IPS-NIHi7 (cell line): ENCODE data around the gene TRAK1.

Source experiments
- DNase-seq: peaks from one replicate; pipeline ENCODE4 v3.0.0; 2012; ENCODE audit warnings: mixed read lengths; ENCODE audit errors: extremely low spot score

TRAK1 gene

DNA sequence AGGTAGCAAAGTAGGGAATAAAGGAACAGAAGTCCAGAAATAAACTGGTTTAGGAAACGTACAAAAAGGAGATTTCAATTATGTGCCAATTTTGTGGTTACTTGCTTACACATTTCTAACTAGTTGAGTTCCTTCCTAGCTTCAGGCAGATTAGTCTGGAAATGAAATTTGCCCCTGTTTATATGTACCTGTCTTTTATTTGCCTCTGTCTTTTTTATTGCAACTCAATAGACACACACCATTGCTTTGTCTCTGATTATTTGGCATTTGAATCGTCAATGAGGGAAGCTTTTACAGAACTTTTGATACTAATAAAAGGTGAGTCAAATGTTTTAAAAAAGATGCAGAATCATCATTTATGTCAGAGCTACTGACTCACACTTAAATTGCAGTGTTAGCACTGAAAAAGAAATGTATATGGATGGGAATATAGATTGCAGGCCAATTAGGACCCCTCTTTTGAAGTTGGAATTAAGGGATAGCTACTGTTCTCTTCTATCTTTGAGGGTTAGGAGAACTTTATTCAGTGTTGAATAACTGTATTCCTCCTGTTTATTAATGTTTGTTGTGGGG is 60.5 kb downstream of the TRAK1 start:
- no peak for DNase-seq

DNA sequence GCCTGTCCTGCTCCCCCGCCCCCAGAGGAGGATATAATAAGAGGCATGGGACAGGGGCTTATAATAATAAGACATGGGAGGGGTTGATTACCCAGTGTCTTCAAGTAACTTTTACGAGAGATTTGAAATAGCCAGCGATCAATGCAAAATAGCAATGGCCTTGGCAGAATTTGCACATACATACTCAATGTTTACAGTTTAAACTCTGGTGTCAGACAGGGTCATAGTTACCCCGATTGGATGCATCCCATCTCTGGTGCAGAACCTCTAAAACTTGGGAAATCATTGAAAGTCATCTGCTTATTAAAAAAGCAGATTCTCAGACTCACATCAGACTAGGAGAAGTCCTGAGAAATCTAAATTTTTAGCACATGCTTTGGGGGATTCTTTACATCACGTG is 61.0 kb downstream of the TRAK1 start:
- no peak for DNase-seq

DNA sequence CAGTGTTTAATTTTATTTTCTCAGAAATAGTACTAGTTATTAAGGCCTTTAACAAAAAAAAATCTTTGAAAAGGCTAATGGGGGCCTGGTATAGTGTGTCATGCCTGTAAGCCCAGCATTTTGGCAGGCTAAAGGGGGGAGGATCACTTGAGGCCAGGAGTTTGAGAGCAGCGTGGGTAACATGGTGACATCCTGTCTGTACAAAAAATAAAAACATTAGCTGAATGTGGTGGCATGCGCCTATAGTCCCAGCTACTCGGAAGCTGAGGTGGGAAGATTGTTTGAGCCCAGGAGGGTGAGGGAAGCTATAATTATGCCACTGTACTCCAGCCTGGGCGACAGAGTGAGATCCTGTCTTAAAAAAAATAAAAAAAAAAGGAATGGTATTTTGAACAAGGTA is 61.9 kb downstream of the TRAK1 start:
- DNase-seq = no peak

DNA sequence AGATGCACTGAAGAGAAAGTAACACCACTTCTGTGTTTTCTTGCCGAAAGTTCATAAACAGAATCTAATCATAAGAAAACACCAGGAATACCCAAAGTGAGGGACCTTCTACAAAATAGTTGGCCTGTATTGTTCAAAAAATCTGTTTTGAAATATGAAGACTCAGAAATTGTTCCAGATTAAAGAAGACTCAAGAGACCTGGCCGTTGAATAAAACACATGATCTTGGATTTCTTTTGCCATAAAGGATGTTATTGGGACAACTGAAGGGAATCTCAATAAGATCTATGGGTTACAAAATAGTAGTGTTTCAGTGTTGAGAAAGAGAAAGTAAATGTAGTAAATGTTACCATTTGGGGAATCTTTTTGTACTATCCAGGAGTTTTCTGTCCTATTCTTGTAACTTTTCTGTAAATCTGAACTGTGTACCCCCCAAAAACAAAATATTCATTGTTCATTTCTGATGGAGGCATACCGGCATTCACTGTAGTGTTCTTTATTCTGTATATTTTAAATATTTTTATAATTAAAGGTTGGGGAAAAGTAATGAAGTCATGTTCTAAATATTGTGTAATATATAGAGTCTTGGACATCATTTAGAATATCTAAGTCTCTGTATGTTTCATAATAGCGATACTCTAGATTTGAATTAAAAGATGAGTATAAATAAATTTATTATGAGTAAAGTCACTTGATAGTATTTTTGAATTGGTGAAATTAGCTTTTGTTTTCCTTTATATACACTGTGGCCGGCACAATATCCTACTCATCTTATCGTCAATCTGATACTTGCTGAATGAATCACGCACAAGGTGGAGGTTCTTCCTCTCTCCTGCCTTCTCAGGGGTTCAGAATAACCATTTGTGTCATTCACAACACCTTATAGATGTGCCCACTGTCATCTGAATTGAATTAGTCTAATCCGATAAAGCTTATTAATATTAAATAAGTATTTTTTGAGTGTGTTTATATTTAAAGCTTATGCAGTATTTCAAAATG is 66.7 kb downstream of the TRAK1 start:
- DNase-seq = no peak

DNA sequence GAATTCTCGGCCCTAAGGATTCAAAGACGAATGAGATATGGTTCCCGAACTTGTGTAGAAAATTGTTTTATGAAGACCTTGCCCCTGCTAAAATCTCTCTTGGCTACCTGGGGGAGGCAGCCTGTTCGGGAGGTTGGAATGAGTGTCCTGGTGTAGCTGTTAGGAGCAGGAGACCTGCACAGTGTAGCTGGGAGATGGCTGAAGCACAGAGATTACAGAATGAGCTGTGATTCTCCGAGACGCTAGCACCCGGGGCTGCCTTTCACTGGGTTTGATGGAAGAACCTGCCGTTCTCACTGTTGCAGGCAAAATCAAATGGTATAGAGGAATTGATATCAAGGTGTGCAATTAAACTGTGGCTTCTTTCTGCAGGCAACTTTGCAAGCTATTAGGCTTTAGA is 68.0 kb downstream of the TRAK1 start:
- no peak for DNase-seq

DNA sequence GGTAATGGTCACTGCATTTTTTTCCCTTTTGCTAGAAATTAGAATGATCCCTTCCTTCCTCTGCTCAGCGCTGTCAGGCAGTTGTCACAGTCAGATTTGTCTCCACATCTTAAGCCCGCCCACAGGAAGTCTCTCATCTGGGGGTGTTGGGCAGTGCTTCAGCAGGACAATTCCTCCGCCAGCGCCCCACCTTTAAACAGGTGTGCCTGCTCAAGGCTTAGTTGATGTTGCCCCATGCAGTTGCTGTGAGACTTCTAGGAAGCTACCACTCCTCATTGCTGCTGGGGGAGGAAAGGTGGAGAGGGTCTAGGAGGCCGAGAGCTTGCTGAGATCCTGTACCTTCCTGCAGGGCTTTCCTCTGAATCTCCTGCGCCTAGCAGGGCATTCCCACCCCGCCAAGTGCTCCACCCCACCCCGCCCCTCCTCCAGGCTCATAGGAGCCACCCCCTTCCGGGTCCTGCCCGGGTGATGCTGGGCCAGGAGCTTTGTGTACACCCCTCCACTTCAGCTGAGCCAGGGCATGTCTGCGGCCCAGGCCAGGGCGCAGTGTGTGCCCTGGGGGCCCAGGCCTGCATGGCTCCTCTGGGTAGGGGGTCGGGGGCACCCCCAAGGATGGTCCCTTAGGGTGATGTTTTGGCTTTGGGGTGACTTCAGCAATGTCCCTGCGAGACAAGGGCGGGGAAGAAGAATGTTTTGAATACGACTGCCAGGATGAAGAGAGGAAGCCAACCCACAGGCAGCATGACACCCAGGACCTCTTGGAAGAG is 68.7 kb downstream of the TRAK1 start:
- peak; percentile 93 for DNase-seq

DNA sequence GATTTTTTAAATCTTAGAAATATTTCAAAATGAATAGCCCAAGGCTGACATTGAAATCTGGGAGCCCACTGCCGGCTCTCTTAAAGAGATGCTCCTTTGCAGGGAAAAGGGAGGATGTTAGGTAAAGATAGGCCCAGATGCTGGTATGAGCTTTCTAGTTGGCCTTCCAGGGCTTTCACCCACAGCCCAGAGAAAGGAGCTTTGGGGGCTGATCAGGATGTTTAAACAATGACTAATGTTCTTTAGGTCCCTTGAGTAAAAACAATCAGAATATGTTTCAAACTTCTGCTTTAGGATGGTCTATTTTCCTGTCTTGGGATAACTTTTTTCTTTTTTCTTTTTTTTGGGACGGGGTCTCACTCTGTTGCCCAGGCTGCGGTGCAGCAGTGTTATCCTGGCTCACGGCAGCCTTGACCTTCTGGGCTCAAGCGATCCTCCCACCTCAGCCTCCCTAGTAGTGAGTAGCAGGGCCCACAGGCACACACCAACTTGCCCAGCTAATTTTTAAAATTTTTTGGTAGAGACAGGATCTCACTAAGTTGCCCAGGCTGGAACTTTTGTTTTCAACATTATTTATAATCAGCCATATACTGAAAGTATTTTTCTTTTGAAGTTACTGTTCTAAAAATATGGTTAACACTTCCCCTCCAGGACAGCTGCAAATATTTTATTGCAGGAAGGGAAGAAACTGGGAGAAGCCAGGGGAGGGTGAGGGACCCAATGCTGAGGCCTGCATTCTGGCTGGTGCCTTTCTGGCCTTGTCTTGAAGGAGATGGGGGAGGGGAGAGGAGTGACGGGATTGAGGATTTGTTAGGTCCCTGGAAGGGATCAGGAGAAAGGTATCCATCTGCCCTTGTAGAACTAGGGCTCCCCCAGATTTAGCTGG is 70.1 kb downstream of the TRAK1 start:
- no peak for DNase-seq

DNA sequence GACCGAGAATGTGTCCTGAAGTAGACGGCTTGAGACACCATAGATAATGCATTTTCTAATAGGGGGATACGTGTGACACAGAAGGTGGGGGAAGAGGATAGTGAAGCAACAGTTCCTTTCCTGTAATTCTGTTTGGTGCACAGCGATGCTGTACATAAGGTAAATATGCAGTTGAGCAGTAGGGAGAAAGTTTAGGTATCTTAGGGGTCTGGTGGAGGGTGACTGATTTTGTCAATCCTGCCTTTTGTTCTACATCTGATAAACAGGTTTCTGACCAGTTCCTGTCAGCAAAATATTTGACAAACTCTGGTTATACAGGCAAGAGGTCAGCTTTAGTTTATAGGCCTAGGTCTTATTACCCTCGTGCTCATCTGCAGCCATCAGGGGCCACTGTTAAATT is 71.3 kb downstream of the TRAK1 start:
- no peak for DNase-seq

DNA sequence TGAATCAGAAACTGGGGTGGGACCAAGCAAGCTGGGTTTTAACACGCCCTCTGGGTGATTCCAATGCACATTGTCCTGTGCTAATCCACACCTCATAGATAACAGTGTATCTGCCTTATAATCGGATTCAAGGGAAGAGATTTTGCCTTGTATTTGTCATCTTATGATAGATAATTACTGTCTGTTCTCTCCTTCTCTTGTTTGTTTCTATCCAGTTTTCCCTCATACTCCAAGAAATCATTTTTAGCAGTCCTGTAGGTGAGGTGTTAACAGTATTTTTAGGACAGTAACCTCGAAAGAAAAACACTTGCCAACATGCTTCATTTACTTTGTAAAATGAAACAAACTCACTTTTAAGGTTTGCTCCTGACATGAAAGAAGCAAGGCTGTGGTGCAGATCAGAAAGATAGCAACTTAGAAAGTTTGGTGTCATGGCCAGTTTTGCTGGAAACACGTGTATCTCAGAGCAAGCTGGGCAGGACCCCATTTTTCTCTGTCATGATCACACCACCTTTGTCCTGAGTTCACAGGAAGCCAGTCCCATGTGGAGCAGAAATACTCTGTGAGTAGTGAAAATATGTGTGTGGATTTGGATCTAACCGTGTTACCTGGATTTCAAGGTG is 72.6 kb downstream of the TRAK1 start:
- DNase-seq = no peak

DNA sequence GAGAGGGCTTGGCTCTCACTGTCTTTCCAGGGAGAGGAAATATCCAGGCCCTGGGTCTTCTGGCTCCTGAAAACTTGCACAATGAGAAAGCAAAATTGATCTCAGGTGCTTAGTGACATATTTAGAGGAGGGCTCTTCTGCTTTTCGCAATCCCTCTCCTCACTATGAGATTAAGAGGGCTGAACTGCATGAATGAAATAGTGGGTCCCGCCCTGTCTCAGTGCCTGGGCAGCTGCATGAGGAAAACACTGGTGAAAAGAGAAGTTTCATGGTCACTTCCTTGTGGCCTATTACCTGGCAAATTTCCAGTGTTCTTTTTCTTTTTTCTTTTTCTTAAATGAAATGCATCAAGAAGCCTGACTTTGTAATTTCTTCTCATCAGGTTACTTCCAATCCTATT is 73.5 kb downstream of the TRAK1 start:
- no peak for DNase-seq

DNA sequence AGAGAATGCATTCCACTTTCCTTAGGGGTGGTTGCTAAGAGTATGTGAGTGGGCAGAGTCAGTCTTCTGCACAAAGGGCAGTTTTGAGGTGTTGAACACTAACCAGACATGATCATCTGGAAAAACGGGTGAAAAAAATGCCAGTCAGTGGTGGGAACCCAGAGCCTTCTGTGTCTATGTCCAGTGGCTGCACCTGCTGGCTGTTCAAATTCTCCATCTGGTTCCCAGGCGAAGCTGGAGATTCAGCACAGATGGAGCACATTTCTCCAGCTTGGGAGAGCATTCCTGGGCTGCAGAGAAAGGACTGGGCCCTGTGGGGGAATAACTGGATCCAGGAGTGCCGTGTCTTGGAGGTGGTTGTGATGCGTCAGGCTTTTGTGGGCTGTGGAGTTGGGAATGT is 74.1 kb downstream of the TRAK1 start:
- DNase-seq = no peak

DNA sequence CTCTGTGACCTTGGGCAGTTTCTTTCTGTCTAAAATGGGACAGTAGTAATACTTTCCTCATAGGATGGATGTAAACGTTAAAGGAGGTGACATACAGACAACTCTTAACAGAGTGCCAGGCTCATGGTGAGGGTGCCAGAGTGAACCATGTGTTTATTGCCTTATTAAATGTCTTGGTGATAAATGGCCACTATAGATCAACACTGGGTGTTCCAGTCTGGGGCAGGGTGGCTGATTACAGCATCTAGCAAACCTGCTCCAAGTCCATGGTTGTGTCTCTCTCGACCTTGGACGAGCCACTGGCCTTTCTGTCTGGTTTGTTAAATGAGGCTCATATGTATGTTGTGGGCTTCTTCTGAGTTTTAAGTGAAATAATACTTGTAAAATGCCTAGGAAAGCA is 75.1 kb downstream of the TRAK1 start:
- DNase-seq = no peak

DNA sequence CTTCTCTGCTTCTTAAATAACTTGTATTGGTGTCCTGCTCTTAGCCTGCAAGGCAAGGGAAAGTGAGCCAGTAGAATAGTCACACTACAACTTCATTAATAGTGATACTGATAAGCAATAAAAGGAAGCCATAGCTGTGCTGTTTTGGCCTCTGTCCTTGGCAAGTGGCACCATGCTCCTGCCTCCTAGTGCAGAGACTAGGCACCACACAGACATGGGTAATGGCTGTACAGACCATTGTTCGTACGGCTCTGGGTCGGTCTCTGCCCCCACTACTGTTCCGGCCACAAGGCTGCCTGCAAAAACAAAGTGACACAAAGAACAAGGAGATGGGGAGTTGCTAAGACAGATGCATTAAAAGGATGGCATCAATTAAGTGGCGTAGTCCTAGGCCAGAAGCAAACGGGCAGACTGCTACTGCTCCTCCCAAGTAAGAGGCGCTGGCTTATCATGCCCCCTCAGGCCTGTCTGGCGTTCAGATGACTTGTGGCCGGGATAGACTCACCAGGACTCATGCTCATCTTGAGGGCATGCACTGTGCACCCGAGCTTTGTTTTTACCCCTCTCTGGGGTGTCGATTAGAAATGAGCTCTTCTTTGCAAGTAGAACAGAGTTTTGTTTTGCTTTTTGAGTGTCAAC is 75.6 kb downstream of the TRAK1 start:
- no peak for DNase-seq

DNA sequence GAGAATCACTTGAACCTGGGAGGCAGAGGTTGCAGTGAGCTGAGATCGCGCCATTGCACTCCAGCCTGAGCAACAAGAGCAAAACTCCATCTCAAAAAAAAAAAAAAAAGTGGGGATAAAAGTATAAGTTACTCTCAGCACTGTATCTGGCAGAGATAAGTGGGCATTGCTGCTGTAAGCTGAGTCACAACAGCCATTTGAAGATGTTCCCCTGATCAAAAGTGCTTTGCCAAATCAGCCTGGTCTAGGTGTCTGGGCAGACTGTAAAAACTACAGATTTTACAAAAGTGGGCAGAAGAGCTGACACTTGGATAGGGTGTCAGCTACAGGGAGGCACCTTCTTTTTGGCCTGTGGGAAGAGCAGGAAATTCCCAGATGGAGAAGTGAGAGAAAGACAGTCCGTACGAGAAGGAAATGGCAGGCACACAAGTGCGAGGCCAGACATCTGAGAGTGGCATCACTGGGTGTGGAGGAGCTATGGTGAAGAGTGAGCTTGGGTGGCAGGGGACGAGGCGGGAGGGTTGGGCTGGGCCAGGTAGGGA is 78.5 kb downstream of the TRAK1 start:
- no peak for DNase-seq

DNA sequence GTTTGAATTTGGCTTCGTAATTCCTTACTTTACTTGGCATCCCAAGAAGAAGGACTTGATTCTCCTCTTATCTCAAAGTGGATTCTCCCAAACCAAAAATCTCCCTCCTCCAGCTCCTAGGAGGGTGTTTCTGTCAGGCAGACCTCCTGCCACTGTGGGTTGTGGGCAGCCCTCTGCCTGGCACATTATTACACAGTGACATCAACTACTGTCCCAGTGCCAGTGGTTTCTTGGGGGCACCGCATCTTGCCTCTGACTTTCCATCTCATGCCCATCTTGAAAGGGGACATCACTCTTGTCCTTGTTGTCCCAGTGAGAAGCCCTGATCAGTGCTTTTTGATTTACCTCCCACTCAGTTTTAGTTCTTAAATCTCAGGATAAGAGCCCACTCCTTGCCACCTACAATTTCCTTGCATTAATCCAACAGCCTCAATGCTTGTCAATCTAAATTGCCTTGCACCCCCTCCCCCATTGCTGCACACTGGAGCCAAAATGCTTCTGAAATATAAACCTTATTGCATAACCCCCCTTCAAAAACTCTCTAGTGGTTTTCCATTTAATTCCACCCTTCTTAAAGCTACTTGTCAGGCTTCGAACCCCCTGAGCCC is 81.0 kb downstream of the TRAK1 start:
- no peak for DNase-seq

DNA sequence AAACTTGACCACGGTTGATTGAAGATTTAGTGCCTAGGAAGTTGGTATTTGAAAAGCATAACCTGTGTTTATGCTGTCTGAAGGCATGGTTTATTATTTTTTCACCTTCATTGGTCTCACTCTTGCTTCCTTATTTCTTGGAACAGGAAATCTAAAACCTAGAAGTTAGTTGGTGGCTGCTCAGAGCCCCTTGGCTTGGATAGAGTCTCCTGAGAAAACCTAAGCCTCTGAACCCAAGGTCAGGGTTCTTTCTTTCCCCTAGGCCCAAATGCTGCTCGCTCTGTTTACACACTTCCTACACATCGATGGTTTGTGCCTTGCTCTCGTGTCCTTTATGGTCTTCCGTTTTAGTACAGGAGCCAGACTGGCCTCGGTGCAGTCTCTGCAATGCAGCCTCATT is 82.2 kb downstream of the TRAK1 start:
- DNase-seq = no peak

DNA sequence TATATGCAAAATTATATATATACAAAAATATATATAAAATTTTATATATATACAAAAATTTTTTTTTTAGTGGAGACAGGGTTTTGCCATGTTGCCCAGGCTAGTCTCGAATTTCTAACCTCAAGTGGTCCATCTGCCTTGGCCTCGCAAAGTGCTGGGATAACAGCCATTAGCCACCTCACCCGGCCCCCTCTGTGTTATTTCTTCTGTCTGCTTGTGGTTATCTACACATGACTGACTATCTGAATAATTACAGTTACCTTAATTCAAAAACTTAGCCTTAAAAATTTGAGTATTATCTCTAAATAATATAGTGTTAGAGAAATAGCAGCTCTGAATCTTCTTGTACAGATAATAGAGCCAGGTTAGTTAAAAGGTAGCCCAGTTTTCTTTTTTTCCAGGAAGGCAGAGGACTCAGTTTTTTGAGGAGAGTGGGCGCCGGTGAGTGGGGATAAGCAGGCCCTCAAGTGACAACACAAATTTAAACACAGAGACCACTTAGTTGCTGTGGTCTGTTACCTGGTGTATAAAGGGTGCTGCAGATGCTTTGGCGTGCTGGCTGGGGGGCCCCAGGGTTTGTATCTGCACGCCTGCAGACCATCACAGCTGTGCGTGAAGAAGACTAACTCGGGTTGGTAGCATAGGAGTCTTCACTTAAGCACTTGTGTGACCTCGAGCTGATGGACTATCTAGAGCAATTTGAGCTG is 83.7 kb downstream of the TRAK1 start:
- DNase-seq = no peak

DNA sequence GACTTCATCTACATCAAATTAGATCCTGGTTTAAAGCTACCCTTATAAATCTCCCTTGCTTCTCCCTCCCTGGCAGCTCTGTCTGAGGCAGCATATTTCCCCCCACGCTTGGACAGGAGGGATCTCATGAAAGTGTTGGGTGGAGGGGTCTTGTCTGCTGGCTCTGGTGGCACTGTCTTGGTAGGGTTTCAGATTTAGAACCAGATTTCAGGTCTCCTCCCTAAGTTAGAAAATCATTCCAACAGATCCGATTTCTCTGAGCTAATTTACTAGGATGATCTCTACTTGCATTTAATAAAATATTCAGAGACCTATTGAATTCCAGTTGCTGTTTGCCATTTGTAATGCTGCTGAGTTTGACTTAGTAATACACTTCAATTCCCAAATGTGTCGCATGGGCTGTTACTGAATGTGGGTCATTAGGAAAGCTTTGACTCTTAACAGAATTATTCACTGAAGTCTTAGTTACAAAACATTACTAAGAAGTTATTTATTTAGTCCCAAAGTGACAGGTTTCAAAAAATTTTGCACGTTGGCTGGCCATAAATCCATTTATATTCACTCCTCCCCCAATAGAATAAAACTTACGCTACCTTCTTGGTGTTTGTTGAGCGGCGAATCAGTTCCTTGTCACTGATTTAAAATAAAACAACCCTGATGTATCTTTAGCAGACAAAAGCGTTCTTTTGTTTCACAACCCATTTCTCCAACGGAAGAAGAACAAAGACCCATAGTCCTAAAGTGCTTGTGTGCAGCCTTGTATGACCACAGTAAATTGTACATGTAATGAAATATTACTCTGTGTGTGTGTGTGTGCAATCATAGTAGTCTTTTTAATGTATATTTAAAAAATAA is 84.5 kb downstream of the TRAK1 start:
- no peak for DNase-seq
